ENCODE results near the gene C22orf31.

The C22orf31 gene

DNA sequence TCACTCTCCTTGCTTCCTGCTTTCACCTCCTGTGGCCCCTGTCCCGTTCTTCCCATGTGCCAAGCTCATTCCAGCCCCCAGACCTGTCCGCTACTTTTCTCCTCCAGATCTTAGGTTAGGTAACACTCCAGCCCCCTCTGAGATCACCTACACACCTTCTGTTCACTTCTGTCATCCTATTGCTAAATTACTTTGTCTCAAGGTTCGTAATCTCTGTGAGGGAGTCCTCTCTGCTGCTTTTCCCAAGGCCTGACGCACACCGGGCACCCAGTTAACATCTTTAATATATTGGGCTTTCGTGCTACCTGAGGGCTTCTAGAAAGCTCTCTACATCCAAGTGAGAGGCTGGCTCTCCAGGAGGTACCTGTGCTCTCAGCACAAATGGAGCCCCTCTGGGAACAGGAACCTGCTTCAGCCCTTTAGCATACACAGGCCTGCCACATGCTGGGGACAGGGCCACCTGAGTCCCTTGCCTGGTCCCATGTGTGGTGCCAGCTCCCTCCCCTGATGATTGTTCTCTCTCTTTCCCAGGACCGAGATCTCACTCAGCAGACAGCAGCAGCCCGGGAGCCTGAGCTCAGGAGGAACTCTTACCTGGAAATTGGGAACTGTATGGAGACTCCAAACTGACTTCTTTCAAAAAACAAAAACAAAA lies 8.5 kb downstream of the C22orf31 start:
- no peak for DNase-seq

DNA sequence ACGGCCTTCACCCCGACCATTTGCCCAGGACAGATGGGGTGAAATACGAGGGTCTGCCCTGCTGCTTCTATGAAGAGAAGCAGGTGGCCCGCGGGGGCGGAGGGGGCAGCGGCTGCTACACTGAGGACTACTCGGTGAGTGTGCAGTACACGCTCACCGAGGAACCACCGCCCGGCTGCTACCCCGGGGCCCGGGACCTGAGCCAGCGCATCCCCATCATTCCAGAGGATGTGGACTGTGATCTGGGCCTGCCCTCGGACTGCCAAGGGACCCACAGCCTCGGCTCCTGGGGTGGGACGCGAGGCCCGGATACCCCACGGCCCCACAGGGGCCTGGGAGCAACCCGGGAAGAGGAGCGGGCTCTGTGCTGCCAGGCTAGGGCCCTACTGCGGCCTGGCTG lies 11.2 kb downstream of the C22orf31 start:
- DNase-seq, result no peak

DNA sequence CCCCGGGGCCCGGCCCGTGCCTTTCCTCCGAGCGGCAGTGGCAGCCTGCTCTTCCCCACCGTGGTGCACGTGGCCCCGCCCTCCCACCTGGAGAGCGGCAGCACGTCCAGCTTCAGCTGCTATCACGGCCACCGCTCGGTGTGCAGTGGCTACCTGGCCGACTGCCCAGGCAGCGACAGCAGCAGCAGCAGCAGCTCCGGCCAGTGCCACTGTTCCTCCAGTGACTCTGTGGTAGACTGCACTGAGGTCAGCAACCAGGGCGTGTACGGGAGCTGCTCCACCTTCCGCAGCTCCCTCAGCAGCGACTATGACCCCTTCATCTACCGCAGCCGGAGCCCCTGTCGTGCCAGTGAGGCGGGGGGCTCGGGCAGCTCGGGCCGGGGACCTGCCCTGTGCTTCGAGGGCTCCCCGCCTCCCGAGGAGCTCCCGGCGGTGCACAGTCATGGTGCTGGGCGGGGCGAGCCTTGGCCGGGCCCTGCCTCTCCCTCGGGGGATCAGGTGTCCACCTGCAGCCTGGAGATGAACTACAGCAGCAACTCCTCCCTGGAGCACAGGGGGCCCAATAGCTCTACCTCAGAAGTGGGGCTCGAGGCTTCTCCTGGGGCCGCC lies 11.9 kb downstream of the C22orf31 start:
- DNase-seq, result no peak

DNA sequence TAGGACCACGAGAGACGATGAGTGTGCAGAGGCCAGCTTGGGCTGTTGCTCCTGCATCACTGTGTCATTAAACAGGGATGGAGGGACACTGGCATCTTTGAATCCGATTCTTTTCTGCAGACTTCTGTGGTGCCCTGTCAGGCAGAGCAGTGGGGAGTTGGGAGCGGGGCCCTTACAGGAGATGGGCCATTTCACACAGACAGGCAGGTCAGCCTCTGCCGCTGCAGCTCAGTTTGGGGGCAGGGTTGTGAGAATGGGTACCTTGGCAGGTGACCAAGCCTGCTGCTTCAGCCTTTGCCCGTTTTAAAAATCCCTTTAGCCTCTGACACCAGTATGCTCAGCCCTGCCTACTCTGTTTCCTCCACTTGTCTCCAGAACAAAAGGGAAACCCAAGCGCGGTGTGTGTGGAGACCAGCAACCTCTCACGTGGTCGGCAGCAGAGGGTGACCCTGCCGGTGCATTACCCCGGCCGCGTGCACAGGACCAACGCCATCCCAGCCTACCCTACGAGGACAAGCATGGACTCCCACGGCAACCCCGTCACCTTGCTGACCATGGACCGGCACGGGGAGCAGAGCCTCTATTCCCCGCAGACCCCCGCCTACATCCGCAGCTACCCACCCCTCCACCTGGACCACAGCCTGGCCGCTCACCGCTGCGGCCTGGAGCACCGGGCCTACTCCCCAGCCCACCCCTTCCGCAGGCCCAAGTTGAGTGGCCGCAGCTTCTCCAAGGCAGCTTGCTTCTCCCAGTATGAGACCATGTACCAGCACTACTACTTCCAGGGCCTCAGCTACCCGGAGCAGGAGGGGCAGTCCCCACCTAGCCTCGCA lies 12.6 kb downstream of the C22orf31 start:
- DNase-seq, result no peak

DNA sequence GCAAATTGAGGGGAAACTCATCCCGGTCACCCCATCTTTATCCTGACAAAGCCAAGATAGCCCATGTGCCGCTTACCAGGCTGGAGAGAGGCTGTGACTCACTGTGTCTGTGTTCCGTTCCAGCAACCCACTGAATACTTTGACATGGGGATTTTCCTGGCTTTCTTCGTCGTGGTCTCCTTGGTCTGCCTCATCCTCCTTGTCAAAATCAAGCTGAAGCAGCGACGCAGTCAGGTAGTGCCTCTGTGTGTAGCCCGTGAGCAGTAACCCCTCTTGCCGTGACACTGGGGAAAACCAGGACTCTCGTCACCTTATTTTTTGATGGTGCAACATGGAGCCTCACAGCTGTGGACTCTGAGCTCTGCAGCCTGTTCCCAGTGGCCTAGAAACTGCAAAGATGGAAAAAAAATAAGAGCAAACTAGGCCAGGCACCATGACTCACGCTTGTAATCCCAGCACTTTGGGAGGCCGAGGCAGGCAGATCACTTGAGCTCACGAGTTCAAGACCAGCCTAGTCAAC lies 16.9 kb downstream of the C22orf31 start:
- no peak for DNase-seq

DNA sequence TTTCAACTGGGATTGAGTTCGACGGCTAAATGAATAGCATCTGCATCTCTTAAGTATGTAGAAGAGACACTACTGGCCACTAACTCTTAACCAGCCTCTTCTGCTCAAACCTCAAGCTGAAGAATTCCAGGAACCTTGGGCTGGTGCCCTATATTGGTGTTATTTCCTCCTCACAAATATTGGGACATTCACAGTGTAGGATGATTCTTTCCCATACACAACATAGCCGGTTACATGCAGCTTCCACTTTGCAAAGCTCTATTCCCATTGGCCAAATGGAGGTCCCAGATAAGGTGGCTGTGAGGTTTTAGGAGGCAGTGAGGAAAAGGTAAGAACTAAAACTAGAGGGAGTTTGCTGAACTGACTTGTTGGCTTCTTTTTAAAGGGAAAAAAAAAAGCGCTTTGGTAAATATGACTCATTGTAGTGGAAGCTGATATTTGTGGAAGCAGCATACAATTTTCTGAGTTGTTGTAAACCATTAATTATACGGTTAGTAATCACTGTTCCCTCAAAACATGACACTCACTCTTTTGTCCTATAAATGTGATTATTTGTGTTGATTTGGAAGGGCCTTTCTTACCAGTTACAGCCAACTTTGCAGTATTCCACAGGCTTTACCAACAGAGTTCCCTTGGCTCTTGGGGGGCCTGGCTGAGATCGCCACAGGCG lies 17.6 kb downstream of the C22orf31 start:
- no peak for DNase-seq

DNA sequence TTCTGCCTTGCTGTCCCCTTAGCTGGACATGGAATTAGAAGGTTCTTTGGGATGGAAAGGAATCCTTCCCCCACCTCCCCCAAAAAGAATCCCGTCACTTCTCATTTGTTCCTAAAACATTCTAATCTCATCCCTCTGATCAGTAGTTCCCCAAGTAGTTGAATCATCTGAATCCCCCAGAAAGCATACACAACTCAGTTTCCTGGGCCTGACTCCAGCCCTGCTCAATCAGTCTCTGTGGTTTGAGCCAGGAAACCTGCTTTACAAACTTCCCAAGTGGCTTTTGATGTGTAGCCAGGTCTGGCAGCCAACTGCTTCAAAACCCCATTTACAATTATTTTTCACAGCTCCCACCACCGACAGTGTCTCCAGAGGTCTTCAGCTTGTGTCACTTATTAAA lies 20.2 kb downstream of the C22orf31 start:
- DNase-seq, result no peak

DNA sequence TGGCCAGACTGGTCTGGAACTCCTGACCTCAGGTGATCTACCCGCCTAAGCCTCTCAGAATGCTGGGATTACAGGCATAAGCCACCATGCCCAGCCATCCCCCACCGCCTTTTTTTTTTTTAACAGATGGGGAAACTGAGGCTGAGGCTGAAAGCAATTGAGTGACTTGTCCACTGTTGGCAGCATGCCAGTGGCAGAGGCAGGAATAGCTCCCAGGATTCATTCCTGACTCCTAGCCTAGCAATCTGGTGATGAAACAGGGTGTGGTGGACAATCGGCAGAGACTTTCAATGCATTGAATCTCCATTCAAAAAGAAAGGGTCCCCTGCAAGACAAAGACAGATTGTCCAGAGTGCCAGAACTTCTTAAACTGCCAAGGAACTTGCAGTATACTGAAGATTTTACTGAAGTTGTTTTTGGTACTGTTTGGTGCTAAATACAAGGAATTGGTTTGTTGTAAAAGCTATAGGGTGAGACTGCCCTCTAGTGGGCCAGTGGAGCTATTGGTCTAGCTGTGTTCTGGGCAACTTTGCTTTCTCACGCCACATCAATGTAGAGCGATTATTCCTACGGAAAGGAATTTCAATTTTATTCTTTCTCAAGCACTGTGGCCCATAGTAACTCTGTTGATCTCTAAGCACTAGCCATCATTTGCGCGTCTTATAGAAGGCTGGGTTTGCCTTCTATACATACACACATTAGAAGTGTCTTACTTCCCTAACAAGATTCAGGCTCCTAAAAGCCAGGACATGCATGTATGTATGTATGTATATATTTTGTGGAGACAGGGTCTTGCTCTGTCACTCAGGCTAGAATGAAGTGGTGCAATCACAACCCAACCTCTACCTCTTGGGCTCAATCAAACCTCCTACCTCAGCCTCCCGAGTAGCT lies 21.0 kb downstream of the C22orf31 start:
- peak; percentile 74 for DNase-seq

DNA sequence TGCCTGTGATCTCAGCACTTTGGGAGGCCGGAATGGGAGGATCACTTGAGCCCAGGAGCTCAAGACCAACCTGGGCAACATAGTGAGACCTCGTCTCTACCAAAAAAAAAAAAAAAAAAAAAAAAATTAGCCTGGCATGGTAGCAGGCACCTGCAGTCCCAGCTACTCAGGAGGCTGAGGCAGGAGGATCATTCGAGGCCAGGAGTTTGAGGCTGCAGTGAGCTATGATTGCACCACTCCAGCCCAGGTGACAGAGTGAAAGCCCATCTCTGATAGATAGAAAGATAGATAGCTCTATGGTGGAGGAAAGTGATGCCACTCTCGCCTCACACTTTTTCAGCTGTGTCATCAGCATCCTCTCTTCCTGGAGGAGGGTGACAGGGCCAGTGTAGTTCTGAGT lies 21.9 kb downstream of the C22orf31 start:
- DNase-seq, result peak; percentile 12

DNA sequence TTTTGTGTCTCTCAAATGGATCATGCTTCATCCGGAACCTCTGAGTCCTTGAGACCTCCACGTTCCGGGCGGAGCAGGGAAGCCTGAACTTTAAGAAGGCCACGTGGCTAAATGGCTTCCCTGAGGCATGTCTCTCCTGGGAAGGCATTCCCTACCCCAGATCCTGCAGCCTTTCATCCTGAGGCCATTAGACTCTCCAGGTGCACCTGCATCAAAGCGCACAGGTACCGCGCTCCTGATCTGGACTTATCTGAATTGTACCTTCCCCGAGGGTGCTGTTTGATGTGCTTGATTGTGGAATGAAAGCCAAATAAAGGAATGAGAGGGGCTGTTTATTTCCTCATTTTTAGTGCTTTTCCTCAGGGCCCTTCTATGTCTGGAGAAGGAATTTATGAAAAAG lies 22.5 kb downstream of the C22orf31 start:
- DNase-seq, result no peak

DNA sequence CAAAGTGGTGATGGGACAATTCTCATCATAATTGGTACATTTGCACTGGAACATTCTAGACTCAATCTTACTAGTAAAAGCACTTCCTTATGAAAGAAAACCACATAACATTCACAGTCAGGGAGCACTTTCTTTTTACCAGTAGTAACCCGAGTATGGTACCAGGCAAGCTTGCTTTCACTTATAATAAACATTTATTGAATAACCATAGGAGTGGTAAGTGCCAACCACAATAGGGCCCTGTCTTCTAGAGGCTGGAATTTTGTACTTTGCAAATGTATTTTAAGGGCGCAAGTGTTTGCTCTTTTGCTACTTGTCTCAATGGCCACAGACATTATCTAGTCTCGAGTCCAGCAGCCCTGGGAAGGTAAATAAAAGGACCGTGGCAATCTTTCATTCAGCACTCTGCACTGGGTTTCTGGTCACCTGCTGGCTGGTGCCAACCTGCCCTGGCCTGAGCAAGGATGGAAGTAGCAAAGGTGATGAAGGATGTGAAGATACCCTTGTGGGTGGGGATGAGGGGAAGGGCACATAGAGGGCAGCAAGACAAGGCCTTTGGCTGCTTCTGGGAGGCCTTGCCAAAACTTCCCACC lies 24.2 kb downstream of the C22orf31 start:
- no peak for DNase-seq

DNA sequence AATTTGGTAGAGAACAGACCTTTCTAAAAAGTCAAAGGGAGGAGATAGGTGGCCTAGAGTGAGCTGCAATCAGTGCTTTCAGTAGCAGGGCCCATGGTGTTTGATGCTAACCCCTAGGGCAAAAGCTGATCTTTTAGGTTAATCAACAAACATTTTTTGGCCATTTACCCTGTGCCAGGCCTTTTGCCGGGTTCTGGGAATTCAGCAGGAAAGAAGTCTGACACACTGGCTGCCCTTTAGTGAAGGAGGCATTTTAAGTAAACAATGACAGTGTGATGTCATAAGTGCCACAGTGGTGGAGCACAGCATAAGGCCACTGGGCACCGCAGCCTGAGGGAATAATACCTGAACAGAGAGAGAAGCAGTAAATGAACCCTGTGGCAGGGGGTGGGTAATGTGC lies 29.0 kb downstream of the C22orf31 start:
- DNase-seq, result no peak

DNA sequence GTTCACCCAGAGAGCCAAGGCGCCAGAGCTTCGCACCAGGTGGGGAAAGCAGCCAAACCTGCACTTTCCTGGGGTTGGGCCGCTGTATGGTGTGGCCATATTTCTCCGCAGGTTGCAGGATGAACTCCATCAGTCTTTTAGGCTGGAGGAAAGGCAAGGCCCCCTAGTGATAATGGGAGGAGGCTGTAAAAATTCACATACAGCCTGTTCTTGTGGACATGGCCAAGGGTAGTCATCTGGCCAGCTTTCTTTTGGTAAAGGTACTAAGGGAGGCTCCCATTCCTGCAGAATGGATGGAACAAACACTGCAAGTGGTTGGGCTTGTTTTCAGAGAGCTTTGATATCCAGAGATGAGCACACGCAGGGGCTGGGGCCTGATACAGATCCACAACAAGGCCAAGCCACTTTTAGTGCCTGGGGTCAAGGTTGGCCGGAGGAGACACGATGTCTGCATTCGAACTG lies 29.6 kb downstream of the C22orf31 start:
- DNase-seq, result no peak

DNA sequence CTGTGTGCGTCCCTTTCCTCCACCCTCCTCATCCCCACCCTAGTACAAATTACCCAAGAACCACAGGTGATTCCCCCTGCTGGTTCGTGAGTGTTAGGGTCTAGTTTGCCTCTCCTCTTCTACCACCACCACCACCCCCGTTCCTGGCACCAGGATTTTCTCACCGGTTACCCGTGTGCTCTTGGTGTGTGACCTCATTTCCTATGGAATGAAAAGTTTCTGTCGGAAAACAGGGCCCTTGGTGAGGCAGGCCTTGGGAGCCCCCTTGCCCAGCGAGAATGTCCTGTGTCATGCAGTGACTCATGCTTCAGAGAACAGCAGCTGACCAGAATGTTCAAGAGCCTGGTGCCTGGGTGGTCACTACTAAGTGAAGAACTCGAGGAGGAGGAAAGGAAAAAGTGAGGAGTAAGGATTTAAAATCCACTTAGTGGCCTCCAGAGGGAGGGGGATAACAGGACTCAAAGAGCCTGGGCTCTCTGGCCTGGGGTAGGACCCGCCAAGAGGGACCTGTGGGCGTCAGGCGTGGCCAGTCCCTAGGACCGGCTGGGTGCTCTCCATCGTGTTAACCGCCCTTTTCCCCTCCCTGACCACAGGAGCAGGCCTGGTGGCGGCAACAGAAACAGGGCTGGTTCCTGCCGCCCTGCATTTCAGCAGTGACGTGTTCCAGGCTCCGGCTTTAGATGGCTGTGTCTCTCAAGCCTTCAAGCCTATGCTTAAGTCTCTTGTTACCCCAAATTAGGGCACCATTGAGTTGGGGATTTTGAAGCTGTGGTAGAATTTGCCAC lies 30.2 kb downstream of the C22orf31 start:
- DNase-seq, result no peak

DNA sequence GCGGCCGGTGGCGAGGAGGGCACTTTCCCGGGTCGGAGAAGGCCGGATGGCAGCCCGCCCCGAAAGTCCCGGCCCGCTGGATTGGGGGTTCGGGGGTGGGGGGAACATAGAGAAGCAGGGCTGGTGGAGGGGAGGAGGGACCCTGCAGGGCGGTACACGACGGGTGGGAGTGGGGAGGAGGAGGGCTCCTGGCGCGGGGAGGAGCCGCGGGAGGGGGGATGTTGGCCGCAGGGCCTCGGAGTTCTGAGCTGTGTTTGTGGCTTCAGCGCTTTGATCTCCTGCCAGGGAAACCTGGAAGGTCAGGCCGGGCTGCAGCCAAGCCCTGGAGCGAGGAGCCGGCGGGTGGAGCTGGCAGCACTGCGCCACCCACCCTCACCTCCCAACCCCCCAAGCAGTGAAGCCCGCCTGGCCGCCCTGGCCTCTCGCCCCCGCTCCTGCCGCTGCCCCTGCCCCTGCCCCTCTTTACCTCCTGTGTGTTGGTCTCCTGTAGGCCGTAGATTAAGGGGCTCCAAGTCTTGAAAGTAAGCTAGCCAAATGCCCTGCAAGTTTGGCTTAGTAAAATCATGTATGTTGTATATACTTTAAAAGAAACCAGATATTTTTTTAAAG lies 30.9 kb downstream of the C22orf31 start:
- no peak for DNase-seq

DNA sequence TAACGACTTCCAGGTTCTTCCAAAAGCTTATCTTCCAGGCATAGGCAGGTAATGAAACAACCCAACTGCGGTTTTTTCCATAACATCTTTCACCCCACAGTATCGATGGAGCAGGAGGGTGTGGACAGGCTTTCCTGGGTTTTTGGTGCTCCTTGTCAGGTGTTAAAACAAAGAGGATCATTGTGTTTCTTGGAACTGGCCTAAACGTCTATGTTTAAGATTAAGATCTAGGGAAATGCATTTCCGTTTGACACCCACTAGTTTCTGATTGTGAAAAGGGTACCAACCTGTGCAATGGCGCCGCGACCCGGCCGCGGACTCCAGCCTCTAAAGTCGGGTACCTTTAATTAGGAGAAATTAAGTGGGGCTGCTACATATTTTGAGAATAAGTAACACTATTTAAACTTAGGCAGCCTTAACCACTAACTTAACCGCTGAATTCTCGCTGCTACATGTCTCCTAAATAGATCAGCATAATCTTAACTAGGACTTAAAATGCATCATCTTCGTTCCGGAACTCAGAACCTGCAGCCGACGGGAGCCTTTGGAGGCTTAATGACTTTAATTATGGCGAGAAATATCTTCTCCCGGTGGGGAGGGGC lies 31.5 kb downstream of the C22orf31 start:
- DNase-seq, result peak; percentile 2

DNA sequence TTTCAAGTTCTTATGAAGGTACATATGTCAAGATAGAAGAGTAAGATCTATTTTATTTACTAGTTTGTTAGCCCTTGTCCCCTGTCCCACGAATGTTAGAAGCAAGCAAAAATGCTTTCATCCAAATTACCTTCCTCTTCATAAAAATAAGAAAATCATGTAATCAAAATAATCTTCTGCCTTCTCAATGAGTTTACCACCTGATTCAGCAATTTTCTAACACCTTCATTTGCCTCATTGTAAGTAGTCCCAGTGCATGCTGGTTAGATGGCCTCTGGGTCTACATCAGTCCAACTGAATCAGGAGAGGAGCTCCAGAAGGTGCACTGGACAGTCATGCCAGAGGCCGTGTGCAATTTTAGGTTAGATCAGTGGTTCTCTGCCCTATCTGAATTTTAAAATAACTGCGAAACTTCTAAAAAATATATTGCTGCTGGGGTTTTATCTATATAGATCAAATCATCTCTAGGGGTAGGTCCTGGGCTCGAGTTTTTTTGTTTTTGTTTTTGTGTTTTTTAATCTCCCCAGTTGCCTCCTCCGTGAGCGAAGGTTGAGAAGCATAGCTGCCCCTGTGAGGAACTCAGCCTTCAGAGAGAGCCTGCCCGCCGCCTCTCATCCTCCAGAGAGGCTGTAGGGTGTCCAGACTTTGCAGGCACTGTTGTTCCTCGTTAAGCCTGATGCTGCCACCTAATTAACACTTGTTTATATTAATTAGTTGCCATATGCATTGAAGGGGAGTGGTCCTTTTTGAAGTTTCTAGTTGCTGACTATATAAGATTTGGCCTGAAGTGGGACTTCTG lies 32.2 kb downstream of the C22orf31 start:
- no peak for DNase-seq

DNA sequence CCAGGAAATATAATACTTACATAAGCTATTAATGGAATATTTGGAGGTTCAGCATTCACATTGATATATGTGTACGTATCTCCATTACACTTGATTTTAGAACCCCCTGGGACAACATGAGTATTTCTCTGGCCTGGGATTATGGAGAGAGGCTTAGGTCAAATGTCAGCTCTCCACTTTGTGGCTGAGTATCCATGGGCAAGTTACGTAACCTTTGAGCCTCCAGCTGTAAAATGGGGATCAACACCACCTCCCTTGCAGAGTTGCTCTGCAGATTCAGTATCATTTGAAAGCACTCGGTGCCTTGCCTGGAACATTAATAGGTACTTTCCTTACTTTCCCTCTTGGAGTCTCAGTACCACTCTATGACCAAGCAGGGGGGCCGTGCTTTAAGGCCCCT lies 33.2 kb downstream of the C22orf31 start:
- DNase-seq, result no peak

DNA sequence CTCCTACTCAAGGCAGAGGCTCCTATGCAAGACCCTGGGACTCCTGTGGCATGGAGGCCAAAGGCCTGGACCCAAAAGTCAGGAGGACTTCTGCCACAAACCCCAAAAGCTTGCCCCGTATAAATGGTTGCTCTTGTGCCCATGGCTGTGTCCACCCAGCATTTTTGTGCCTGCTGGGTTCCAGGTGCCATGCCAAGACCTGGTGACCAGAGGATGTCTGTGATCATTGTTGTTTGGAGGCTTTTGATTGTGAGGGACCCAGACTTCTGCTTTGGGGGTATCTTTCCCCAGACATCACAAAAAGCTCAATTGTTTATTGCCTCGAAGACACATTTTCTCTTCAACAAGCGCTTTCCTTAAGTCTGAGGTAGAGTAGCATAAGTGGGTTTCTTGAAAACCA lies 35.1 kb downstream of the C22orf31 start:
- no peak for DNase-seq

All from activated CD4-positive, alpha-beta T cell treated with anti-CD3 and anti-CD28 coated beads, Interleukin-2, amount 50 U/mL, for 16 hours (primary cell).